Stimulated activated CD8-positive, alpha-beta memory T cell treated with anti-CD3 and anti-CD28 coated beads, Interleukin-2, amount 100 ng/mL, for 1 hour (primary cell): ENCODE data around the gene ERCC8.
"Not testable (repeated sequence)": the region's sequence is repeated elsewhere in the genome, so short reads cannot be mapped to it uniquely, and the experiment has no call there.

Source experiments
- DNase-seq, 2 donors: peaks; one replicate each; pipeline ENCODE4 v3.0.0-alpha.2; 2020; ENCODE audit warnings: low read depth in 2 of 2

Gene ERCC8, protein sequence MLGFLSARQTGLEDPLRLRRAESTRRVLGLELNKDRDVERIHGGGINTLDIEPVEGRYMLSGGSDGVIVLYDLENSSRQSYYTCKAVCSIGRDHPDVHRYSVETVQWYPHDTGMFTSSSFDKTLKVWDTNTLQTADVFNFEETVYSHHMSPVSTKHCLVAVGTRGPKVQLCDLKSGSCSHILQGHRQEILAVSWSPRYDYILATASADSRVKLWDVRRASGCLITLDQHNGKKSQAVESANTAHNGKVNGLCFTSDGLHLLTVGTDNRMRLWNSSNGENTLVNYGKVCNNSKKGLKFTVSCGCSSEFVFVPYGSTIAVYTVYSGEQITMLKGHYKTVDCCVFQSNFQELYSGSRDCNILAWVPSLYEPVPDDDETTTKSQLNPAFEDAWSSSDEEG

DNA sequence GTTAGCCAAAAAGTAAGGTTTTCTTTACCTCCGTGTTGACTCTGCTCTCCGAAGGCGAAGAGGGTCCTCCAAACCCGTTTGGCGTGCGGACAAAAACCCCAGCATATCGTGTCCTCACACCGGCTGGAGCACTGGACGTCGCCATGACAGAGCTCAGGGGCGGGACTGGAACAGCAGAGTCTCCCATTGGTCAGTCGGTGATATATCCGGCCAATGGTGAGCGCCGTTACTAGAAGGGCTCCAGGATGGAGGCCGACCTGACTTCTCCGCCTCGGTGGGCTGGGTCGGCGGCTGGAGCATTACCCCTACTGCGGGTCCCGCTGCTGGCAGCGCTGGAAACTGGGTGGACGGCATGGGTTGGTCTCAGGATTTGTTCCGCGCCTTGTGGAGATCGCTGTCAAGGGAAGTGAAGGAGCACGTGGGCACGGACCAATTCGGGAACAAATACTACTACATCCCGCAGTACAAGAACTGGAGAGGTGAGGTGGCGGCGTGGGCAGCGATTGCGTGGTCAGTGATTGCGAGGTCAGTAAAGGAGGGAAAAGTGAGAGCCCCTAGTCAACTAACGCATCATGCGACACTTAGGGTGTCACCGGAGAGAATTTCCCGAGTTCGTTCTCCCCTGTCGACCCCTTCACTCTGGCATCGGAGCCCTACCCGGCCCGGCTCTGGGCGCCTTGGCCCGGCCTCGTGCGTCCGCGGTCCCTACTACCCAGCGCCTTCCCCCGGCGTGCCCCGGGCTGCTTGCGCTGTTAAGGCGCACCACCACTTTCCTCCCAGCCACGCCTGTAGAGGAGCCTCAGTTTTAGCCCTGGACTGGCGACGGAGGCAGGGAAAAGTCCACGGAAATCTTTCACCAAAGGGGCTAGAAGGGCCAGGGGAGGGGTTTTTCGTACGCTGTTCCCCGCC lies at the start of gene ERCC8, which contains the start of gene NDUFAF2:
TSS of gene ERCC8 (minus strand) at position 167 of the 909 bp plus-strand sequence. CDS start at position 105, 62 bp downstream.
TSS of gene NDUFAF2 (plus strand) at position 302 of the 909 bp plus-strand sequence. CDS start at position 353, 51 bp downstream.
- peak; percentile 60 to 79 for DNase-seq

DNA sequence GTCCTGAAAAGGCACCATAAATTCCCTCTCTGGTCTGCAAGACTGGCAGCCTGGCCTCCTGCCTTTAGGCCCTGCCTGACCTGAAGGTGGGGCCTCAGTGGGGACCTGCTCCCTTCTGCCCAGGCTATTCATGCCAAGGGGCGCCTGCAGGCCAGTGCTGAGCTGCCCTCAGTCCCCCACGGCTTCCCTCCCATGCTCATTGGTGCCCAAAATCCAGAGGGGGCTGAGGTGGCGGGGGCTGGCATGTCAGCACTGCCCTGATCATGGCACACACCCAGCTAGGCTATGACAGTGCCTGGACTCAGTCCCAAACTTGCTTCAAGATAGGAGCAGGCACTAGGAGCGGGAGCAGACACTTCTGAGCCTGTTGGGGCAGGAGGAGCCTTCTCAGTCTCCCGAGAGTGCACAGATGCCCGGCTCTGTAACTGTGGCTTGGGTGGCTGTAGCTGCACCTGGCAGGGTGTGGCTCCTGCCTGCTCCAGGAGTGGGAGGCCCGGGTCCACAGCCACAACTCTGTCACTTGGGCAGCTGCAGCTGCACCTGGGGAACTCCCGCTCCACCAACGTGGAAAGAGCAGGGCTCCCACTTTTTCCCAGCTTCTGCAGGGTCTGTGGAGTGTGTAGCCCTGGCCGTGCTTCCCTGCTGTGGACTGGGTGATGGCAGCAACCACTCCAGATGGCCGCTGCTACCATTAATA lies 49.2 kb upstream of the ERCC8 start:
- DNase-seq, result no peak

DNA sequence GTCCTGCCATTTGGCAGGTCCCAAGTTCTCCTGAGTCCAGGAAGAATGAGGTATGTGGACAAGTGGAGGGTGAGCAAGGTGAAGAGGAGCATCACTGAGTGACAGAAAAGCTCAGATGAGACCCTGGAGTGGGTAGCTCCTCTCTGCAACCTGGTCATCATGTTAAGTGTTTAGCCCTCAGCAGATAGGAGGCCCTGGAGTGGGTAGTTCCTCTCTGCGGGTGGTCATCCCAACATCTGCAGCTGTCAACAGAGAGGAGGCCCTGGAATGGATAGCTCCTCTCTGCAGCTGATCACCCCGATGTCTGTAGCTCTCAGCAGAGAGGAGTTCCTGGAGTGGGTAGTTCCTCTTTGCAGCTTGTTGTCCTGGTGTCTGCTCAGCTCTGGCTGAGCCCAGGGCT lies 48.6 kb upstream of the ERCC8 start:
- no peak for DNase-seq

DNA sequence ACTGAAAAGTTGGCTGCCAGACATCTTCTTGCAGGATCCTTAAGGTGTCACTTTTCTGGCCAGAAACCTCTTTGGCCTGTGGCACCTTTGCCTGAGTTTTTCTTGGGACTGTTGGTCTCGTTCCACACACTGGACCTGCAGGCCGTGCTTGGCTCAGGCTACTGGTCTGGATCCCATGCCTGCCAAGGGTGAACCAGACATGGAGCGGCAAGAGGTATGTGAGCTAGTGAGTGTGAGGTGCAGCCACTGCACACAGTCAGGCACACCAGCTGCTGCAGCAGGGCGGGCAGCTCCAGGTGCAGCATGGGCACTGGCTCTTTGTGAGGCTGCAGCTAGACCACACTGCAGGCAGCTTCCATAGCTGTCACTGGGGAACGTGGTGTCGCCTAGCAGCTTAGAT lies 48.0 kb upstream of the ERCC8 start:
- no peak for DNase-seq

DNA sequence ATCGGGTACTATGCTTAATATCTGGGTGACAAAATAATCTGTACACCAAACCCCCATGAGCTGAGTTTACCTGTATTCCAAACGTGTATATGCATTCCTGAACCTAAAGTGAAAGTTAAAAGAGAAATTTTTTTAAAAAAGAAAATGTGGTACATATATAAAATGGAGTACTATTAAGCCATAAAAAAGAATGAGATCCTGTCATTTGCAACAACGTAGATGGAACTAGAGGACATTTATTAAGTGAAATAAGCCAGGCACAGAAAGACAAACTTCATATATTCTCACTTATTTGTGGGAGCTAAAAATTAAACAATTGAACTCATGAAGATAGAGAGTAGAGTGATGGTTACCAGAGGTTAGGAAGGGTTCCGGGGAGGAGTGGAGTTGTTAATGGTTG lies 44.9 kb upstream of the ERCC8 start:
- no peak for DNase-seq

DNA sequence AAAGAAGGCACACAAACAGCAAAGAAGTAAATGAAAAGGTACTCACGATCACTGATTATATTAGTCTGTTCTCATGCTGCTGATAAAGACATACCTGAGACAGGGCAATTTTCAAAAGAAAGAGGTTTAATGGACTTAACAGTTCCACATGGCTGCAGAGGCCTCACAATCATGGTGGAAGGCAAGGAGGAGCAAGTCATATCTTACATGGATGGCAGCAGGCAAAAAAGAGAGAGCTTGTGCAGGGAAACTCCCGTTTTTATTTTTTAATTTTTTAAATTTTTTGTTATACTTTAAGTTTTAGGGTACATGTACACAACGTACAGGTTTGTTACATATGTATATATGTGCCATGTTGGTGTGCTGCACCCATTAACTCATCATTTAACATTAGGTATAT lies 37.3 kb upstream of the ERCC8 start:
- DNase-seq, result not testable (repeated sequence)

DNA sequence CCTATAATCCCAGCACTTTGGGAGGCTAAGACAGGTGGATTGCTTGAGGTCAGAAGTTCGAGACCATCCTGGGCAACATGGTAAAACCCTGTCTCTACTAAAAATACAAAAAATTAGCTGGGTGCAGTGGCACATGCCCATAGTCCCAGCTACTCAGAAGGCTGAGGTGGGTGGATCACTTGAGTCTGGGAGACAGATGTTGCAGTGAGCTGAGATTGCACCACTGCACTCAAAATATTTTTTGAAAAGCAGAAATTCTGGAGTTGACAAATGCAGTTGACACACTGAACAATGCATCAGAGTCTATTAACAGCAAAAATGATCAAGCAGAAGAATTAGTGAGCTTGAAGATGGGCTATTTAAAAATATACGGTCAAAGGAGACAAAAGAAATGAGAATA lies 35.6 kb upstream of the ERCC8 start:
- no peak for DNase-seq

DNA sequence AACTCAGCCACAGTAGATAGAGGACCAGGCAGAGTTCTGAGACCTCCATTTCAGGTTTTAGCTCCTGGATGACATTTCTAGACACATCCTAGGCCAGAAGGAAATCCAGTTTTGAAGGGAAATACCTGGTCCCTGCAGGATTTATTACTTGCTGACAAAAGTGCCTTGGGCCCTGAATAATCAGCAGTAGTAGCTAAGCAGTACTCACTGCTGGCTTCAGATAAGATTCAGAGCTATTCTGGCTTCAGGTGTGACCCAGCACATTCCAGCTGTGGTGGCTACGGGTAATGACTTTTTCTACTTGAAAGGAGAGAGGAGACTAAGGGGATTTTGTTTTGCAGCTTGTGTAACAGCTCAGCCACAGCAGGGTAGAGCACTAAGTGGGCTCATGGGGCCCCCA lies 34.1 kb upstream of the ERCC8 start:
- no peak for DNase-seq

DNA sequence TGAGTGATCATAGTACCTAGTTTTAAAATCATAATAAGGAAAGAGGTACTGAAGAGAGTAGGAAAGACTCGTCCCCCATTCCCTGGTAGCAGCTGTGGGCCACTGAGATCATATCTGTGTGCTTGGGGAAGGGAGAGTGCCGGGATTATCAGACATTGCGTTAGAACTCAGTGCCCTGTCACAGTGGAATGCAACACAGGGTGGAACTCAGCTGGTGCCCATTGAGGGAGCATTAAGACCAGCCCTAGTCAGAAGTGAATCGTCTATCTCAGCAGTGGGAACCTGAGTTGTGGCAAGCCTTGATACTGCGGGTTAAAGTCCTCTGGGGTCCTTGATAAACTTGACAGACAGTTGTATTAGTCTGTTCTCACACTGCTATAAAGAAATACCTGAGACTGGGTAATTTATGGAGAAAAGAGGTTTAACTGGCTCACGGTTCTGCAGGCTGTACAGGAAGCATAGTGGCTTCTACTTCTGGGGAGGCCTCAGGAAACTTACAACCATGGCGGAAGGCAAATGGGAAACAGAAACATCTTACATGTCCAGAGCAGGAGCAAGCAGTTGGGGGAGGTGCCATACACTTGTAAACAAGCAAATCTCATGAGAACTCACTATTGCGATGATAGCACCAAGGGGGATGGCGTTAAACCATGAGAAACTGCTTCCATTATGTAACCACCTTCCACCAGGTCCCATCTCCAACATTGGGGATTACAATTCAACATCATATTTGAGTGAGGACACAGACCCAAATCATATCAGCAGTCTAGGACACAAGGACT lies 33.3 kb upstream of the ERCC8 start:
- DNase-seq, result no peak

DNA sequence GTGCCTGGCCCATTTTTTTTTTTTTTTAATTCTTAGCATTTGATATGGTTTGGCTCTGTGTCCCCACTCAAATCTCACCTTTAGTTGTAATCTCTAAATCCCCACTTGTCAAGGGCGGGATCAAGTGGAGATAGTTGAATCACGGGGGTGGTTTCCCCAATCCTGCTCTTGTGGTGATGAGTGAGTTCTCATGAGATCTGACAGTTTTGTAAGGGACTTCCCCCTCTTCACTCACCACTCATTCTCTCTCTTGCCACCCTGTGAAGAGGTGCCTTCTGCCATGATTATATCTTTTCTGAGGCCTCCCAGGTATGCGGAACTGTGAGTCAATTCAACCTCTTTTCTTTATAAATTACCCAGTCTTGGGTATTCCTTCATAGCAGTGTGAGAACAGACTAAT lies 27.4 kb upstream of the ERCC8 start:
- DNase-seq, result no peak

DNA sequence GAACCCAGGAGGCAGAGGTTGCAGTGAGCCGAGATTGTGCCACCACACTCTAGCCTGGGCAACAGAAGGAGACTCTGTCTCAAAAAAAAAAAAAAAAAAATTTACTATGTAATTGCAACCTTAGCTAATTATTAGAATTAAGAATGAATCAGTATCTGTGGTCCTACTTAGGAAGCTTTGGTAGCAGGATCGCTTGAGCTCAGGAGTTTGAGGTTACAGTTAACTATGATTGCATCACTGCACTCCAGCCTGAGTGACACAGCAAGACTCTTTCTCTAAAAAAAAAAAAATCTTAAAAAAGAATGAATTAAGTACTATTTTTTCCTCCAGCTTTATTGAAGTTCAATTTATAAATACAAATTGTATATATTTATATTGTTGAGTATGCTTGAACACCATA lies 16.8 kb upstream of the ERCC8 start:
- no peak for DNase-seq

DNA sequence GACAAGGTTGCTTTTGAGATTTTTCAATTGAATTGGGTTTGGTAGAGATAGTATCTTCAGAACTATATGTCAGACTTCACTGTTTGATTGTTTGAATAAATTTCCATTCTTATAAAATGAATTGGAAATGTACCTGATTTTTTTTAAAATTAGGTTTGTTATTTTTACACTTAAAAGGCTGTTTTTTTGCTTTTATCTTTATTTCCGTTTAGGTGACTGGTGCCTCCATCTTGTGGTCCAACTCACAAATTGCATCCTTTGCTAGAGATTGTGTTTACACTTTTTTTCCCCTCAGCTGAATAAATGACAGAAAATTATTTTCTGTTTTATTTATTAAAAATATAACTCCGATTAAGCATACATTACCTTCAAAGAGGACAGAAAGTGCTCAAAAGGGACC lies 15.7 kb upstream of the ERCC8 start:
- no peak for DNase-seq

DNA sequence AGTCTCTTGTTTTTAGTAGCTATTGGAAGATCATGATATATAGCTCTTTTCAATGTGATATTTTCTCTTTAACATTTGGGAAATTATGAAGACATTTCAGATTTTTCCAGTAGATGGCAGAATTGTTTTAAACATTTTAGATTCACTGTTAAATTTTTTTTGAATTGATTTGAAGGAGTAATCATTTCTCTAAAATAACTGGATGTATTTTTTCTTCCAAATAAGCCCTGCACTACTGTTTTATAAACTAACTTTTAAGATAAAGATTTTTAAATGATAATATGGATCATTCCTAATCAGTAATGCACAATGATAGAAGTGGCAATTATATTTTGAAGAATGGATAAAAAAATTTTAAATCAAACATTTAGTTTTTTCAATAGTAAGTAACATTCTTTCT lies 14.3 kb upstream of the ERCC8 start:
- DNase-seq, result no peak

DNA sequence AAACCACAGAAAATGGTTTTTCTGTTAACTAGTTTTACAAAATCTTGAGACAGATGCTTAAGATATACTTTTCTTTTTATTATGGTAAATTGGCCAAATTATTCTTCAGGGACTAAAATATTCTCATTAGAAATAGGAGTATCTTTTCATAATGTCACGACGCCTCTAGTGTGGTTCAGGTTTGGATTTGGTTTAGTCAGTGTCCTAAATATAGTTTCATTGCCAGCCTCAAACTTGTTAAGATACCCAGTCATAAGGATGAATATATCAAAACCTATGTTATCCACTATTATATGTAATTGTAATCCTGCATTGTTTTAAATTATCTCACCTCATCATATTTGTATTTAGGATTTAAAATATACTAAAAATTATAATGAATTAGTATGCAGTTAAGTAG lies 13.8 kb upstream of the ERCC8 start:
- DNase-seq, result no peak

DNA sequence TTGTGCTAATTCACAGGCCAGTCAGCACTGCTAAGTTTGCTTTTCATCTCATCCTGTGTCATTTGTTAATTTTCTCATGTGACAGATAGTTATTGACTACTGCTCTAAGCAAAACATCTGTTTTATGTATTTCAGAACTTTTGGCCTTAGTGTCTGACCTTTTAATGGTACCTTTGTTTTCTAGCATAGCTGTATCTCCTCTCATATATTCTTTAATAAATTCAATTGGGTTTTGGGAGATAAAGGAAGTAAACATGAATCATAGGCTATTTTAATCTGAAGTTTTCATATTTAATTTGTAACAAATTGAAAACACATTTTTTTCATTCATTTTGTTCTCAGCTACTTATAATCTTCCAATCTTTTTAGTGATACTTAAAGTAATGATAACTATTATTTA lies 13.2 kb upstream of the ERCC8 start:
- no peak for DNase-seq

DNA sequence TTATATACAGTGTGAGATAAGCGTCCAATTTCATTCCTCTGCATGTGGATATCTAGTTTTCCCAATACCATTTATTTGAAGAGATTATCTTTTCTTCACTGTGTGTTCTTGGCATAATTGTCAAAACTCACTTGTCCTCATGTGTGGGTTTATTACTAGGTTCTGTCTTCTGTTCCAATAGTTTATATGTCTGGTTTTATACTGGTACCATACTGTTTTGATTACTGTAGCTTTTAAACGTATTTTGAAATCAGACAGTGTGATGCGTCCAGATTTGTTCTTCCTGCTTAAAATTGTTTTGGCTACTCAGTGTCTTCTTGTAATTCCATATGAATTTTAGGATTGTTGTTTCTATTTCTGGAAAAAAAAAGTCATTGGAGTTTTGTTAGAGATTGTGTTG lies 10.4 kb upstream of the ERCC8 start:
- no peak for DNase-seq

DNA sequence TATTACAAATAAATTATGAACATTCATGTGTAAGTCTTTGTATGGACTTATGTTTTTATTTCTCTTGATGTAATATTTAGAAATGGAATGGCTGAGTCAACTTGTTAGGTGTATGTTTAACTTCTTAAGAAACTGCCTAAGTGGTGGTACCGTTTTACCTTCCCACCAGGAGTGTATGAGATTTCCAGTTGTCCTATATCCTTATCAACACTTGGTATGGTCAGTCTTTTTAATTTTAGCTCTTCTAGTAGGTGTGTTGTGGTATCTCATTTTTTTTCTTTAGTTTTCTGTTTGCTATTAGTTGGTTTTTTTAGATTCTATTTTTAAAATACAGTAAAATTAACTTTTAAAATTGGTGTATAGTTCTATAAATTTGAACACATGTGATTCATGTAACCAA lies 3.9 kb upstream of the ERCC8 start:
- DNase-seq, result no peak

DNA sequence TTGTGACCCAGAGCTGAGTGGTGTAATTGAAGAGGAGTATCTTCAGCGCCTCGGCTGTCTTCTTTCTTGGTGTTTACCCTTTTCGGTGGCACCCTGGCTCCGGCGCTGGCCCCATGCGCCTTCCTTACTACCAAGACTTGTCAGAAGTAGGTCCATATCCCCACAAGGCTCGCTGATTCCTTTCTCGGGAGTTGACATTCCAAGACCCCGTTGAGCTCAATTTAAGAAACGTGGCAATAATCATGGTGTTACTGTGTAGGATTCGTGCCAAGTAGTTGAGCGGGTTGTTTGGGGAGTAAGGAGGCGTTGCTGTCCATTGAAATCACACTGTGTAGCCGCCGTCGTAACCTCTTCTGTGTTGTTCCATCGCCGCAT lies 930 bp upstream of the ERCC8 start:
- DNase-seq, result no peak

DNA sequence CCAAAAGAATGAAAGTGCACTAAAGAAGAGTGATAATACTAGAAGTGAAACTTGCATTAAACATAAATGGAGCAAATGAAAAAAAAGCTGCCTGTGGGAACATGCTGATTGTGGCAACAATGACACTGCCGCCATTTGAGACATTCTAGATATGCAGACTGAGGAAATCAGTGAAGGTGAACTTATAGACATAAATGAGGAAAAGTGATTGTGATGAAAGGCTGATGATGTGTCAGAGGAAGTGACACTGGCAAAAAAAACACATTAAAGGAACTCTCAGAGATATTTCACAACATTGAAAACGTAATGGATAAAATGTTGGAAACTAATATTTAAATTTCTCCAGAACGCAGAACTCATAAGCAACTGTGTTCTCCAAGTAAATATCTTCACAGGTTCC lies 1.2 kb downstream of the ERCC8 start:
- no peak for DNase-seq

DNA sequence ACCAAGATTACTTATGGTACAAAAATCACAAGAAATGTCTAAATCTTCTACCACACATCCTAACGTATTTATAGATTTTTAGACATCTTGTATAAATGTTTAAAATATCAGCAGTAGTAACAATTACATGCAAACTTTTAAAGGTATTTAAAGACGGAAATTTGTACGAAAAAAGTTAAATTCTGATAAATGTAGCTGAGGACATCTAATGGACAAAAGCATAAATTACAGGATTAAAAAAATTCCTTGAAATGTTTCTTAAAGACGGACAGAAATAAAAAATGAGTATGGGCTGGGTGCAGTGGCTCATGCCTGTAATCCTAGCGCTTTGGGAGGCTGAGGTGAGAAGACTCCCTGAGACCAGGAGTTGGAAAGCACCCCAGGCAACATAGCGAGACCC lies 15.8 kb downstream of the ERCC8 start:
- no peak for DNase-seq

DNA sequence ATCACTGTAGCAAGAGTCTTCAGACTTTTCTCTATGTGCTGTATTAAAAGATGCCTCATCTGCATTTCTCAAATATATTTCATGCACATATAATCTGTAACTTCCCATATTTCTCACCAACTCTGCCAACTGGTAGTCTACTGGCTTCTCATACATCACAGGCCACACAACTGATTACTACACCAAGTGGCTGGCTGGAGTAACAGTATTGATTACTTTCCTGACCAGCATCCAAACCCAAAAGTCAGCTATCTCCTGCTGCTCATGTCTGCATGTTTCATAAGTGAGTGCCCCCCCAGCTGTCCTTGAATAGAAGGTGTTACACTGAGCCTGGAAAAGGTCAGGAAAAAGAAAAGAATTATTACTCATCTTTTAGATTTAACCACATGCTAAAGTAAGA lies 17.4 kb downstream of the ERCC8 start:
- no peak for DNase-seq

DNA sequence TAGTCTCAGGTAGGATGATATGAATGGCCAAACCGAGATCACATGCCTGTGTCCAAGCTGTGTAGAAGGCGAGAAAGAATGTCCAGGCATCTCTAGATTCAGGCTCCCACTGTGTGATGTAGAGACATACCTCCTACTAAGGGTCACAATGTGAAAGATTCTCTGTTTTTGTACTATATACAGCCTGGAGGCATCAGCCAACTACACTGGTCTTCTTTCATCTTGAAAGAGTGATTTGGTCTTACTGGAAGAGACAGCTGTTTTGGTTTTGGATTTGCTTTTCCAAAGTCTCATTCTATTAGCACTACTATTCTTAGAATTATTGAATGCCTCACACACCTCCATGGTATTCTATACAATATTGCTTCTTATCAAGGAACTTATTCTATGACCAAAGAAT lies 26.4 kb downstream of the ERCC8 start:
- DNase-seq, result no peak
